ENCODE results near the gene GAS7. TPM values are rescaled to one million over a fixed set of nuclear protein-coding genes. Genes with fewer than 3 reads are reported as not detected.

GAS7 gene
- total and polyA plus RNA-seq, 10 of the 15 experiments (the other 5 are each of a cell fraction or from before 2014, with no cell fraction given) = 2.3 to 53.4 (median 24.0) TPM

- BruUV-seq (replicated peaks) = no TSS peak
- no peaks in the 10 kb centered on the region for H3K27me3 ChIP-seq (replicated peaks in 1 of 2; ENCODE audit: control insufficient read depth in 2 of 2, insufficient read depth in 2 of 2, low read length in 1 of 2)
- no peak for FAIRE-seq
- H3K4me3 ChIP-seq = no peak overlapping the region
- H3K27ac ChIP-seq (ENCODE audit: control insufficient read depth, insufficient read depth) = no peak overlapping the region
- no peaks in the 10 kb centered on the region; a peak in 1 of 4 replicates for H3K36me3 ChIP-seq (ENCODE audit: control insufficient read depth in 2 of 2, insufficient read depth in 2 of 2, low read length in 1 of 2)
- RAD21 ChIA-PET (ENCODE audit: unreplicated experiment) = no interaction called here
- in situ Hi-C loops (cut with MboI) = no loop called here
- ATAC-seq = no peak
- no peaks in the 10 kb centered on the region for H4K20me1 ChIP-seq (ENCODE audit: control insufficient read depth, insufficient read depth)
- no peak overlapping the region for H3K9ac ChIP-seq (ENCODE audit: control insufficient read depth, insufficient read depth, low read length)
- no peak for DNase-seq (ENCODE audit: low read depth, low spot score)
- intact Hi-C loops (cut with micrococcal nuclease; ENCODE audit: unreplicated experiment) = no loop called here
- no peak overlapping the region for H3K4me2 ChIP-seq (ENCODE audit: control insufficient read depth, insufficient read depth)
- CTCF ChIA-PET = interaction anchor here (0.6 kb wide), 1 partner anchor 70 kb away, joined by 3 read pairs; no protein-coding TSS in a partner anchor
- H2AFZ ChIP-seq (ENCODE audit: control insufficient read depth, low read depth, low read length) = no peak overlapping the region
- H3K4me1 ChIP-seq (ENCODE audit: control insufficient read depth, insufficient read depth, low read length) = no peaks in the 10 kb centered on the region
- 78% methylated on average over 5 of the region's 5 CpGs for WGBS (ENCODE audit: insufficient coverage, insufficient replicate concordance, low lambda C conversion rate, missing lambda C conversion rate)
- TF ChIP-seq NFYB (IDR thresholded peaks at IDR 0.05; ENCODE audit: insufficient read depth, low read depth, low read length) (no peak), HCFC1 (IDR thresholded peaks at IDR 0.05; ENCODE audit: low read length) (no peak), ZNF384 (IDR thresholded peaks at IDR 0.05; ENCODE audit: borderline replicate concordance, low read depth, low read length) (no peak), ELK1 (IDR thresholded peaks at IDR 0.05; ENCODE audit: low read depth, low read length) (no peak), RBBP5 (conservative IDR thresholded peaks at IDR 0.05) (no peak), SIN3A (IDR thresholded peaks at IDR 0.05; ENCODE audit: low read depth, low read length) (no peak), HDAC2 (IDR thresholded peaks at IDR 0.05) (no peak), PML (IDR thresholded peaks at IDR 0.05; ENCODE audit: low read length) (no peak), ZBTB40 (IDR thresholded peaks at IDR 0.05; ENCODE audit: borderline replicate concordance) (no peak), KLF5 (IDR thresholded peaks at IDR 0.05; ENCODE audit: partially characterized antibody) (no peak)
- H3K9me3 ChIP-seq (replicated peaks; ENCODE audit: control insufficient read depth, insufficient read depth, low read length) = no peaks in the 10 kb centered on the region
- SMC1A ChIA-PET (ENCODE audit: uncharacterized antibody, unreplicated experiment) = no interaction called here
- H3K79me2 ChIP-seq (ENCODE audit: control insufficient read depth, insufficient read depth, low read length) = no peaks in the 10 kb centered on the region
- POLR2A ChIA-PET = no interaction called here
Measured at GRCh38 chr17:9918804-9919352, 279.5 kb downstream of the GAS7 start.
